Psoas muscle (tissue), 8 donors: ENCODE results near the gene TPI1. TPM values are rescaled to one million over a fixed set of nuclear protein-coding genes. Genes with fewer than 3 reads are reported as not detected.

Experiments used
- ATAC-seq, 4 donors: fragments of 200-7000 bp; cut with Tn5 transposase; one replicate each; pipeline ENCODE4 v1.9.1; 2020; ENCODE audit warnings: moderate library complexity in 3 of 4, mild to moderate bottlenecking in 2 of 4
- DNase-seq, 2 donors: peaks; one replicate each; pipeline ENCODE4 v3.0.0-alpha.2; 2020
- H3K27ac ChIP-seq: fragments of 200-600 bp; one replicate; pipeline ENCODE4 v1.8.0; 2022
- H3K27me3 ChIP-seq, 3 donors: fragments of 200-600 bp in 1 of 3; one replicate each; pipeline versions ENCODE4 v1.6.1 to v1.8.0; 2013 to 2022; ENCODE audit warnings: low read length in 2 of 3, mild to moderate bottlenecking in 2 of 3, moderate library complexity in 1 of 3; ENCODE audit not compliant: insufficient read depth in 3 of 3
- H3K36me3 ChIP-seq, 2 donors: fragments of 200-600 bp in 1 of 2; one replicate each; pipeline versions ENCODE4 v1.6.1 to v1.8.0; 2013 to 2022; ENCODE audit warnings: low read depth in 1 of 2, mild to moderate bottlenecking in 1 of 2, moderate library complexity in 1 of 2; ENCODE audit not compliant: insufficient read depth in 1 of 2
- H3K4me1 ChIP-seq: fragments of 200-600 bp; one replicate; pipeline ENCODE4 v1.8.0; 2022
- H3K4me3 ChIP-seq: fragments of 200-600 bp; one replicate; pipeline ENCODE4 v1.8.0; 2022; ENCODE audit warnings: mild to moderate bottlenecking
- H3K9me3 ChIP-seq: fragments of 200-600 bp; one replicate; pipeline ENCODE4 v1.8.0; 2022
- WGBS, 3 donors: extraction: QIAGEN DNeasy Blood & Tissue Kit; methylation state at CpG; one replicate each; pipeline versions ENCODE4 v1.1.6 to v1.1.7; 2013; 5-methylcytosine and 5-hydroxymethylcytosine counted together
- intact Hi-C, 2 donors: fragments of 100-400 bp; cut with DNase I; formaldehyde crosslinking; loops; one replicate each; pipeline versions ENCODE4 v1.11.0 to v1.14.2; 2022
- polyA plus RNA-seq, 3 donors: library from polyadenylated mRNA; stranded (reverse); fragments of 200-250 nt; gene quantifications; one replicate each; pipeline ENCODE4 v1.2.3, GENCODE V29; 2013
- total RNA-seq, 4 donors: library from RNA; stranded (reverse); fragmentation: NEBNext Ultra II Directional in 2 of 4; extraction: Animal tissue kit (Norgen Biotek cat#: 25700) in 2 of 4; gene quantifications; one replicate each; pipeline versions ENCODE4 v1.2.1 to v1.2.4, GENCODE V29; 2021 to 2023
- TF ChIP-seq, protein P1 (sequence below): fragments of 200-600 bp; IDR thresholded peaks from one replicate; pipeline ENCODE4 v1.8.0; 2022; ENCODE audit warnings: antibody characterized with exemption
- donor health status: healthy with polysubstance abuse.
- donor health status: DM: no; HTN: no; CAD: no; lungs with moderate emphysema.
- donor health status: Bipolar disorder and iron deficiency.
- donor health status: healthy.
- donor health status: DM: yes; HTN: yes; CAD: no.
- donor health status: DM: no; HTN: no; CAD: no.
- donor health status: DM: no; HTN: no; CAD: no.
- donor health status: DM: yes; HTN: yes; CAD: no.

TPI1 gene
- total and polyA plus RNA-seq, 7 donors = 537 to 952 (median 699) TPM

- Histone ChIP-seq H3K27me3 (peaks cover 0 to 70% (median 15%) of the 10 kb centered on the region in 3 donors), H3K4me1 (peaks cover 3% of the 10 kb centered on the region), H3K36me3 (no peaks in the 10 kb centered on the region), H3K27ac (no peak overlapping the region), H3K4me3 (no peak overlapping the region), H3K9me3 (no peaks in the 10 kb centered on the region)
- DNase-seq (no peak), ATAC-seq (no peak)
- intact Hi-C loops = loop anchor here (2.0 to 10.0 kb wide), 4 partner anchors 71 to 209 kb away; partner anchors contain the start of gene MLF2 (in 2 of the 2)
- WGBS, 3 donors = 80 to 85% (median 84%) methylated on average over 17 of the region's 17 CpGs
- TF ChIP-seq, protein P1, sequence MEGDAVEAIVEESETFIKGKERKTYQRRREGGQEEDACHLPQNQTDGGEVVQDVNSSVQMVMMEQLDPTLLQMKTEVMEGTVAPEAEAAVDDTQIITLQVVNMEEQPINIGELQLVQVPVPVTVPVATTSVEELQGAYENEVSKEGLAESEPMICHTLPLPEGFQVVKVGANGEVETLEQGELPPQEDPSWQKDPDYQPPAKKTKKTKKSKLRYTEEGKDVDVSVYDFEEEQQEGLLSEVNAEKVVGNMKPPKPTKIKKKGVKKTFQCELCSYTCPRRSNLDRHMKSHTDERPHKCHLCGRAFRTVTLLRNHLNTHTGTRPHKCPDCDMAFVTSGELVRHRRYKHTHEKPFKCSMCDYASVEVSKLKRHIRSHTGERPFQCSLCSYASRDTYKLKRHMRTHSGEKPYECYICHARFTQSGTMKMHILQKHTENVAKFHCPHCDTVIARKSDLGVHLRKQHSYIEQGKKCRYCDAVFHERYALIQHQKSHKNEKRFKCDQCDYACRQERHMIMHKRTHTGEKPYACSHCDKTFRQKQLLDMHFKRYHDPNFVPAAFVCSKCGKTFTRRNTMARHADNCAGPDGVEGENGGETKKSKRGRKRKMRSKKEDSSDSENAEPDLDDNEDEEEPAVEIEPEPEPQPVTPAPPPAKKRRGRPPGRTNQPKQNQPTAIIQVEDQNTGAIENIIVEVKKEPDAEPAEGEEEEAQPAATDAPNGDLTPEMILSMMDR = no peak
These were observed 41.1 kb upstream of the TPI1 start for GRCh38 chr12:6826125-6826733.

DNA sequence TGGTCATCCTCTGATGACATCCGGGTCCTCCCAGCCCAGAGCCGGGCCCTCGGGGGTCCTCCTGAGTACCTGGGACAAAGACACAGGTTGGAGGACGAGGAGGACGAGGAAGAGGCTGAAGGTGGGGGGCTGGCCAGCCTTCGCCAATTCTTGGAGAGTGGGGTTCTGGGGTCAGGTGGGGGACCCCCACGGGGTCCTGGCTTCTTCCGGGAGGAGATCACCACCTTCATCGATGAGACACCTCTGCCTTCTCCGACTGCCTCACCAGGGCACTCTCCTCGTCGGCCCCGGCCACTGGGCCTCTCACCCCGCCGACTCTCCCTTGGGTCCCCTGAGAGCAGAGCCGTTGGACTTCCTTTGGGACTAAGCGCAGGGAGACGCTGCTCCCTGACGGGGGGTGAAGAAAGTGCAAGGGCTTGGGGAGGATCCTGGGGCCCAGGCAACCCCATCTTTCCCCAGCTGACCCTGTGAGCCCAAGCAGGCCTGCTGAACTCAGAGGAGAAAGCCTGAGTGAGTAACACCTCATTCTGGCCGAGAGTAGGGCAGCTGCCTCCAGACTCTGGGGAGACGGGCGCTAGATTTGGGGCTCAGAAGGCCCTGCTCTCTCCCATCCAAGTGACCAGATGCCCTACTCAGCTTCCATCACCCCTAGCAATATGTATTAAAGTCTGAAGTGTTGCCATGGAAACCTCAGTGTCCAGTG is 40.4 kb upstream of the TPI1 start:
- 71 to 77% (median 74%) methylated on average over 22 of the region's 22 CpGs for WGBS, 3 donors
- Histone ChIP-seq H3K27me3 (peaks cover 0 to 69% (median 13%) of the 10 kb centered on the region in 3 donors), H3K9me3 (no peaks in the 10 kb centered on the region), H3K36me3 (no peaks in the 10 kb centered on the region), H3K4me3 (no peak overlapping the region), H3K4me1 (peaks cover 3% of the 10 kb centered on the region), H3K27ac (no peak overlapping the region)
- DNase-seq = no peak
- intact Hi-C loops = loop anchor here (2.0 to 10.0 kb wide), 4 partner anchors 72 to 210 kb away; partner anchors contain the start of gene MLF2 (in 2 of the 2)
- ATAC-seq = no peak
- TF ChIP-seq, protein P1 = no peak

DNA sequence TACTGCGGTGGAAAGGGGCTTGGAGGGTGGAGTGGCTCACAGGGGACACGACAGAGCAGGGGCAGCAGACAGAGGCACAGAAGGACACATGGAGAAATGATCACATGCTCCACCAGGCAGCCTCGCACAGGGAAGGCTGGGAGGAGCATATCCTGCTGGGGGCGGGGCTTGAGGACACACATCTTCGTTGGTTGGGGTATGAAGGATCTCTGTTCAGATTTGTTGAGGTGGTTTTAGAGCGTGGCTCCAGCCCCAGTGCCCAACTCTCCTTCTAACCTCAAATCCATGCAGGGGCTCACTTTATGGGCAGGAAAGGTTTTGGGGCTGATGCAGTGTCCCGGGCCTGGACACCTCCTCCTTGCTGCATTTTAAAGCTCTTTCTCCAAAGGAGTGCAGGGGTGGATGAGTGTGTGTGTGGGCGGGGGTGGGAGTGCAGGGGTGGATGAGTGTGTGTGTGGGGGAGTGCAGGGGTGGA is 39.9 kb upstream of the TPI1 start:
- Histone ChIP-seq H3K4me1 (peaks cover 3% of the 10 kb centered on the region), H3K27me3 (peaks cover 0 to 63% (median 10%) of the 10 kb centered on the region in 3 donors)

DNA sequence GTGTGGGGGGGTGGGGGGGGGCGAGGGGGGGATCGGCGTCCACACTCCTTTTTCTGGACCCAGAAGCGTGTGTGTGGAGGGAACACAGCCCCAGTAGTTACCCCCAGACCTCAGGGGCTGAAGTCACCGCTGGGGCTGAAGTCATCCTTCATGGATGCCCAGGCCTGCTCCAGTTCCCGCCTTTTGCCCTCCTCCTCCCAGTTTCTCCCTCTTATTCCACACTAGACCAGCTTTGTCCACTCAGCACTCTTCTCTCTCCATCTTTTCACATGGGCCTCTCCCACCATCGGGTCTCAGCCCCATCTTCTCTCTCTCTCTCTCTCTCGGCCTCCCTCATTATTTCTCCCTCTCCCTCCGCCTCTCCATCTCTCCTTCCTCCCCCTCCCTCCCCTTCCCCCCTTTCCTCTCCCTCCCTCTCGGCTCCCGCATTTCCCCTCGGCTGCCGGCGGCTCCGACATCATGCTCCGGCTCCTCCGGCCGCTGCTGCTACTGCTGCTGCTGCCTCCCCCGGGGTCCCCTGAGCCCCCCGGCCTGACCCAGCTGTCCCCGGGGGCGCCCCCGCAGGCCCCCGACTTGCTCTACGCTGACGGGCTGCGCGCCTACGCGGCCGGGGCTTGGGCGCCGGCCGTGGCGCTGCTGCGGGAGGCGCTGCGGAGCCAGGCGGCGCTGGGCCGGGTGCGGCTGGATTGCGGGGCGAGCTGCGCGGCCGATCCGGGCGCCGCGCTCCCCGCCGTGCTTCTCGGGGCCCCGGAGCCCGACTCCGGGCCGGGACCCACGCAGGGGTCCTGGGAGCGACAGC is 39.1 kb upstream of the TPI1 start, which contains the start of gene P3H3:
Gene P3H3, plus strand, starts transcription at position 426 of the 799 bp plus-strand sequence. Its CDS starts 34 bp downstream, at position 460.
- H3K4me1 ChIP-seq = peaks cover 3% of the 10 kb centered on the region
- no peaks in the 10 kb centered on the region for H3K36me3 ChIP-seq
- H3K27ac ChIP-seq = no peak within 1 kb of the TSS
- peaks cover 0 to 57% (median 6%) of the 10 kb centered on the region in 3 donors for H3K27me3 ChIP-seq
- 1 to 2% (median 1%) methylated on average over 39 to 60 of the region's 60 CpGs for WGBS, 3 donors
- TF ChIP-seq, protein P1 = no peak
- DNase-seq (peak in 1 of 2 donors; percentile 39), ATAC-seq (peak in 3 of 4 donors; percentile 17 to 31 (median 25))
- H3K9me3 ChIP-seq = no peaks in the 10 kb centered on the region
- intact Hi-C loops = loop anchor here (2.0 to 10.0 kb wide), 4 partner anchors 73 to 211 kb away; partner anchors contain the start of gene MLF2 (in 2 of the 2)
- peak within 1 kb of the TSS; percentile 76 for H3K4me3 ChIP-seq

More for the DNA sequence above, 39.9 kb upstream of the TPI1 start:
- Histone ChIP-seq H3K36me3 (no peaks in the 10 kb centered on the region), H3K4me3 (no peak overlapping the region), H3K9me3 (no peaks in the 10 kb centered on the region), H3K27ac (no peak overlapping the region)
- TF ChIP-seq, protein P1 = no peak
- DNase-seq = peak; percentile 85 to 87
- intact Hi-C loops = loop anchor here (2.0 to 10.0 kb wide), 4 partner anchors 73 to 210 kb away; partner anchors contain the start of gene MLF2 (in 2 of the 2)
- peak; percentile 39 to 54 (median 42) for ATAC-seq
- 11 to 18% (median 14%) methylated on average over 8 of the region's 8 CpGs for WGBS, 3 donors
